ENCODE measurements around the gene AASDH. TPM values are rescaled to one million over a fixed set of nuclear protein-coding genes. Genes with fewer than 3 reads are reported as not detected.

AASDH gene, protein sequence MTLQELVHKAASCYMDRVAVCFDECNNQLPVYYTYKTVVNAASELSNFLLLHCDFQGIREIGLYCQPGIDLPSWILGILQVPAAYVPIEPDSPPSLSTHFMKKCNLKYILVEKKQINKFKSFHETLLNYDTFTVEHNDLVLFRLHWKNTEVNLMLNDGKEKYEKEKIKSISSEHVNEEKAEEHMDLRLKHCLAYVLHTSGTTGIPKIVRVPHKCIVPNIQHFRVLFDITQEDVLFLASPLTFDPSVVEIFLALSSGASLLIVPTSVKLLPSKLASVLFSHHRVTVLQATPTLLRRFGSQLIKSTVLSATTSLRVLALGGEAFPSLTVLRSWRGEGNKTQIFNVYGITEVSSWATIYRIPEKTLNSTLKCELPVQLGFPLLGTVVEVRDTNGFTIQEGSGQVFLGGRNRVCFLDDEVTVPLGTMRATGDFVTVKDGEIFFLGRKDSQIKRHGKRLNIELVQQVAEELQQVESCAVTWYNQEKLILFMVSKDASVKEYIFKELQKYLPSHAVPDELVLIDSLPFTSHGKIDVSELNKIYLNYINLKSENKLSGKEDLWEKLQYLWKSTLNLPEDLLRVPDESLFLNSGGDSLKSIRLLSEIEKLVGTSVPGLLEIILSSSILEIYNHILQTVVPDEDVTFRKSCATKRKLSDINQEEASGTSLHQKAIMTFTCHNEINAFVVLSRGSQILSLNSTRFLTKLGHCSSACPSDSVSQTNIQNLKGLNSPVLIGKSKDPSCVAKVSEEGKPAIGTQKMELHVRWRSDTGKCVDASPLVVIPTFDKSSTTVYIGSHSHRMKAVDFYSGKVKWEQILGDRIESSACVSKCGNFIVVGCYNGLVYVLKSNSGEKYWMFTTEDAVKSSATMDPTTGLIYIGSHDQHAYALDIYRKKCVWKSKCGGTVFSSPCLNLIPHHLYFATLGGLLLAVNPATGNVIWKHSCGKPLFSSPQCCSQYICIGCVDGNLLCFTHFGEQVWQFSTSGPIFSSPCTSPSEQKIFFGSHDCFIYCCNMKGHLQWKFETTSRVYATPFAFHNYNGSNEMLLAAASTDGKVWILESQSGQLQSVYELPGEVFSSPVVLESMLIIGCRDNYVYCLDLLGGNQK
- 9.9 and 12.2 TPM in 2 replicates for total RNA-seq

DNA sequence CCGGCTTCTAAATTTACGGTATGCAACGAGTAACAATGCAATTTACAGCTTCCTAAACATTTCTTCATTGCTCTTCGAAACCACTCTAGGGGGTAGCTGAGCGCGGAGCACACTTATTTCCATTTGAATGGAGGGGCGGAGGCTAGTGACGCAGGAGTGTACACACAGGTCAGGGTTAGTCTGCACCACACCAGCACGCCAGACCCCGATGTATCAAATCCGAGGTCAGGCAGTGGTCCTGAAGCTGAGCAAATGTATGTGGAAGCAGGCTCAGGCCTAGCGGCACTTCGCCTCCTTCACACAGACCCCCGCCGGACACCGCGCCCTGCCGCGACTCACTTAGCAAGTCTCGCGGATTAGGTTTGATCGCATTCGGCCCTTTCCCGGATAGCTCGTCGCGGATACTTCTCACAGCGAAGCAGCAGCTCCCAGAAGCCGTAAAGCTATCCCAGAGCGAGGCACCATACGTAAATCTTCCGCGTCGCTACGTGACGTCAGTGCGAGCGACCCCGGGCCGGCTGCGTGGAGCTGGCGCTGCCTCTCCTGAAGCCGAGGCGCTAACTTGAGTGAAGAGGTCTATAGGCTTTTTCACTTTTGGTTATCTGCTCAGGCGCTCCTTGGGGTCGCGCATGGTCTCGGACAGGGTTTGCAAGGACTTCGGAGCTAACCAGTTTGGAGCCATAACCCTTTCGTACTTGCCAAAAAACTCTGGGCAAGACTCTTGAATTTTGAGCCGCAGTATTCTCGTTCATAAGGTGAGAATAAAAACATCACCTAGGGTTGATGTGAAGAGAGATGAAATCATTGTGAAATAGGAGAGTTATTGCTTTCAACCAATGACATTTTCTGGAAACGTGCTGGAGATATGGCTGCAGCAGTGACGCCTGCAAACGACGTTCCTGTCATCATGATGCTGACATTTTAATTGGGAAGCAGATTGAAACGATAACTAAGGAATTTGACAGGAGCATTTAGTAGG is at the start of gene AASDH:
Gene AASDH (minus strand): TSS at position 469 of the 979 bp plus-strand sequence. CDS start 3,192 bp downstream, outside the sequence.

DNA sequence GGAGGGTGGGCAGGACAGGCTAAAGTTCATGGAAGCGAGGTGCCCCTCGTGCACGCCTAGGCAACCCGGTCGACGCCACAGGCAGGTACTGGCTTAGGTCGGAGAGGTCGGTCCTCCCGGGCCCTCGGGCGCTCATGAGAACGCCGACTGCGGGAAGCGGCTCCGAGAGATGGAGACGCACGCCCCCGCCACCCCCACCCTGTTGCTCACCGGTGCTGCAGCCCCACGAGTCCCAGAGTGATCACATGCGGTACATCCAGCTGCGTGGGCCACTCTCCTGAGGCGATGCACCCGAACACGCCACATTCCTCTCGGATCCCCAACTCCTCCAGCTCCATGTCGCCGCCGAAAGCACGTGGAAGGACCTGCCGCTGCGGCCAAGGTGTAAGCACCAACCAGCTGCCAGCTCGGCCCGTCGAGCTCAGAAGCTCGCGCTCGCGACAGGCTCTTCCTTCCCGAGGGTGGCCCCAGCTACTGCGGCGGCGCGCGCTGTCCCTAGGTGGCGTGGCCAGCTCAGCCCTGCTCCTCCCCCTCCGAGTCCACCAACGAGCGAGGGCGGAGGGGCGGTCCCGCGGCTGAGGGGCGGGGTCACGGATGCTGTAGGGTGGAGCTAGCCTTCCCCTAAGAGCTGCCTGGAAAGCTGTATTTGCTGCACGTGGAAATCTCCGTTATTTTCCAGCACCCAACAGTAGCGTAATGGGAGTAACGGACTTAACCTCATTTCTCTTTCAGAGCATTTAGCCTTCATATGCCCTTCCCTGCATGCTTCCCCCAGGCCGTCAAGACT is 48.0 kb upstream of the AASDH start, which contains the start of gene PPAT:
Gene PPAT (minus strand): TSS at position 476 of the 787 bp plus-strand sequence. CDS start 138 bp downstream, at position 338.

Small RNA genes lying within 50 kb of the gene (small RNA-seq; reads per million reads assigned to genes)
- not detected for gene RNU6-197P

Other genes with a start within 250 kb of the AASDH start
- 7.9 and 13.0 TPM in 2 replicates for gene PPAT, start 48.1 kb upstream of the AASDH start, total RNA-seq
- gene PAICS, start 48.8 kb upstream of the AASDH start, total RNA-seq = 20.4 and 38.5 TPM in 2 replicates
- 55.4 and 132 TPM in 2 replicates for gene SRP72, start 80.1 kb upstream of the AASDH start, total RNA-seq
- under 0.01 and 0.22 TPM in 2 replicates for gene ARL9, start 118.3 kb upstream of the AASDH start, total RNA-seq